22Rv1 (cell line): Measurements from ENCODE around the gene DTHD1.

Source experiments
- H3K27ac ChIP-seq: fragments of 450-650 bp; 2 replicates; pipeline ENCODE4 v1.5.1; 2017
- ZFX ChIP-seq: fragments of 450-650 bp; IDR thresholded peaks from 2 replicates; pipeline ENCODE4 v1.6.1; 2017; ENCODE audit warnings: antibody characterized with exemption, borderline replicate concordance
- TF ChIP-seq, protein P1 (sequence below): fragments of 450-650 bp; IDR thresholded peaks from 2 replicates; pipeline ENCODE4 v1.5.1; 2017; ENCODE audit warnings: mild to moderate bottlenecking

DTHD1 gene

DNA sequence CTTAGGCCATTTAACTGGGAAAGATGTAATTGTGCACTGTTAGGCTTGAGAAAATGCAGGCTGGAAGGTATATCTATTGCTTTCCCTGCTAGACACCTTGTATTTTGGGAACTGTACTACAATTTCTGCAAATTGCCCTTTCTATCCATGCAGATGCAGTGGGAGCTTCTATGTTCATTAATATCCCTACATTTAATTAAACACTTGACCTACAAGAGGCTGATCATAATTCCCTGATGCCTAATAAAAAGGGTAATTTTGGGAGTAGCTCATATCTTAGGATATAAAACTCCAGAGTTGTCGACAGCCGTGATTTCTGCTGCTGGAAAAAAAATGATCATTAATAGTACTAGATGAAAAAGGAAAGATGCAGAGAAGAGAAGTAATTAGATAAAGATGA lies 19.7 kb downstream of the DTHD1 start:
- TF ChIP-seq, protein P1, sequence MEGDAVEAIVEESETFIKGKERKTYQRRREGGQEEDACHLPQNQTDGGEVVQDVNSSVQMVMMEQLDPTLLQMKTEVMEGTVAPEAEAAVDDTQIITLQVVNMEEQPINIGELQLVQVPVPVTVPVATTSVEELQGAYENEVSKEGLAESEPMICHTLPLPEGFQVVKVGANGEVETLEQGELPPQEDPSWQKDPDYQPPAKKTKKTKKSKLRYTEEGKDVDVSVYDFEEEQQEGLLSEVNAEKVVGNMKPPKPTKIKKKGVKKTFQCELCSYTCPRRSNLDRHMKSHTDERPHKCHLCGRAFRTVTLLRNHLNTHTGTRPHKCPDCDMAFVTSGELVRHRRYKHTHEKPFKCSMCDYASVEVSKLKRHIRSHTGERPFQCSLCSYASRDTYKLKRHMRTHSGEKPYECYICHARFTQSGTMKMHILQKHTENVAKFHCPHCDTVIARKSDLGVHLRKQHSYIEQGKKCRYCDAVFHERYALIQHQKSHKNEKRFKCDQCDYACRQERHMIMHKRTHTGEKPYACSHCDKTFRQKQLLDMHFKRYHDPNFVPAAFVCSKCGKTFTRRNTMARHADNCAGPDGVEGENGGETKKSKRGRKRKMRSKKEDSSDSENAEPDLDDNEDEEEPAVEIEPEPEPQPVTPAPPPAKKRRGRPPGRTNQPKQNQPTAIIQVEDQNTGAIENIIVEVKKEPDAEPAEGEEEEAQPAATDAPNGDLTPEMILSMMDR, result no peak
- no peak for TF ChIP-seq ZFX

DNA sequence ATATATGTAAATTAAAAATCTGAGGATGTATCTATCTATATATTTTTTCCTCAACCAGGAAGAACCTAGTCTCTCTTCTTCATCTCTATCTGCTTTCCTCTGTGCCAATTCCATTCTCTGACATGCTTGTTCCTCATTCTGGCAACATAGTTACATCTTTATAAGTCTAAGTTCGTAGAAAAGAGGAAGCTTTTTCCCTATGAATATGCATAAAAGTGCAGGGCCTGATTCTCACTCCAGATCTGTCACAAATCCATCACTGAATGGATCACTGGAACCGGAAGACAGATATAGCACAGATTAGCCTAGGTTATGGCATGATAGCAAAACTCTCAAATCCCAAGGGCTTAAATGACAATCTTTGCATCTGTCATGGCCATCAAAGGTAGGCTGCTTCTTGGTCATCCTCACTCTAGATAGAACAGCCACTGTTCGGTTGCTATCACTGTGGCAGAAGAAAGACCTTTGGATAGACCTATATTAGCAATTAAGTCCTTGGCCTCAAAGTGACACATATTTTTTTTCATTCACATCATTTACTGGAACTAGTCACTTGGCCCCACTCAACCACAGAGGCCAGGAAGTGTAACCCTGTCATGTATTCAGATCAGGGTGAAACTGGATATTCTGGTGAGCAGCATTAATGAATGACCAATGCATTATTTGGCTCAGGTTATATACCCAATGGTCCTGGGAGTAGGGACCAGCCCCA lies 22.2 kb downstream of the DTHD1 start:
- no peak overlapping the region for H3K27ac ChIP-seq
- no peak for TF ChIP-seq ZFX
- TF ChIP-seq, protein P1, result no peak

More for the DNA sequence above, 19.7 kb downstream of the DTHD1 start:
- no peak overlapping the region for H3K27ac ChIP-seq

DNA sequence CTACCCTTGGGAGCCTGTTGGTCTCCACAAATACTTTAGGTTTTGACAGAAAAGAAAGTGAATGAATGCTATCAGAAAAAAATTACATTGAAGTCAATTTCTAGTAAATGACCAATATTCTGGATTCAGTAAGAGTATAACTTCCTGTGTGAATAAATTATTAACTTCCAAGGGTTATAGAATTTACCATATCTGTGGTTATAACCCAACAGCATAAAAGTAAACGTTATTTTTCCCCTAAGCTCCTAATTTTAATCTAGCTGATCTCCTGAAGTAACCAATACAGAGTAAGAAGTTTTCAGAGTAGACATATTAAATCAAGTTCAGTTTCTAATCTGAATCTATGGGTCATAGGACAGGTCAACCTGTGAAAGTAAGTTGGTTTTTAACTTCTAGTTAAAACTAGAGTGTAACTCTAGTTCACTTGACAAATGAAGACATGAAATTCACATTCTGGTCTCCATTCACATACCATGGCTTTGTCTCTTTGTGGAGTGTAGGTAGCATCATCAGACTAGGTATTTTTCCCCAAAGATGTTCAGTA lies 22.8 kb downstream of the DTHD1 start:
- no peak for TF ChIP-seq ZFX
- TF ChIP-seq, protein P1, result no peak
- no peak overlapping the region for H3K27ac ChIP-seq

DNA sequence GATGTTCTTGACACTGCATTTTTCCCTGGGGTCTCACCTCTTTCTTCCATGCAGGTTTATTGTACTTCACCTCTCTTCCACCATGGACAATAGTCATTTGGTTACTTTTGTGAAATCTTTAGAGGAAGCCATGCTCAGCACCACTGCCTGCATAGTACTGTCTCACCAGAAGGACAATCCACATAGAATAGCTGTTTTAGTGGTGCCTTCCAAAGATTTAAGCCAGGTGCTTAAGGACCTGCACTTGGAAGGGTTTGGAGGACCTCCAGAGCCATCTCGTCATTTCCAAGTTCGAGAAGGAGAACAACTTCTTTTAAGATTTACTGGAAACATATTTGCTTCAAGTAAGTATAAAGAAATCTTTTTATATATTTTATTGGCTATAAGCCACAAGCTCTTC lies 26.7 kb downstream of the DTHD1 start:
- TF ChIP-seq, protein P1, result no peak
- TF ChIP-seq ZFX, result no peak
- no peak overlapping the region for H3K27ac ChIP-seq

DNA sequence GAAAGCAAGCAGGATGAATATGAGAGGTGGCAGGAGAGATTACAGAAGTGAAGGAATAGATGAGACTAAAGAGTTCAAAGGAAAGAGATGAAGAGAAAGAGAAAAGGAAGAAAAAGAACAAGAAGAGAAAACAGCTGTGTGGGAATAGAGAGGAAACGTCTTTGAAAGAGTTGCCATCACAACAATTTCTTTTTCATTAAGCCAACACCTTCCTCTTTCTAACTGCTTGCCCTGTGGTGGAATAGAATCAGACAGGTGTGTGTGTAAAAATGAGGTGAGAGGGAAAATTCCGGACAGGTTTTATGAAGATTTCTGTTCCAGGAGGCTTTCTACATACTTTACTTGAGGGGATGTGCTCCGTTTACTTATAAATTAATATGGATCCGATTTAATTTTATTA lies 28.8 kb downstream of the DTHD1 start:
- H3K27ac ChIP-seq, result no peak overlapping the region
- TF ChIP-seq, protein P1, result no peak
- no peak for TF ChIP-seq ZFX

DNA sequence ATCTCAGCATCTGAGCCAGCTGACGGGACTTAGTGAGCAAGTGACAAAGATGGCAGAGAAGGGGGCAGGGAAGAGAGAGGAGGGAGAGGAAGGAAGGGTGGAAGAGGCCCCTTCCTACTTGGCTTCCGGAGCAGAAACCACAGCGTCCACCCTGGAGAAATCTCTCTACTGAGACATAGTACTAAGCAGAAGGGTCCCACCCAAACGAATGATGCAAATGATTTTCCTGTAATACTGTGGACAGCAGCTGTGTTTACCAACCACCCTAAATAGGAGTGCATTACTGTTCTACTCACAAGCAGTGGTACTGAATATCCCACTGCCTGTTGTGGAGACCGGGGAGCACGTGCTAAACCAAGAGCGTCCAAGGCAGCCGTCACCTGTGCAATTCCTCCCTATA lies 29.4 kb downstream of the DTHD1 start:
- H3K27ac ChIP-seq, result no peak overlapping the region
- no peak for TF ChIP-seq ZFX
- TF ChIP-seq, protein P1, result no peak

DNA sequence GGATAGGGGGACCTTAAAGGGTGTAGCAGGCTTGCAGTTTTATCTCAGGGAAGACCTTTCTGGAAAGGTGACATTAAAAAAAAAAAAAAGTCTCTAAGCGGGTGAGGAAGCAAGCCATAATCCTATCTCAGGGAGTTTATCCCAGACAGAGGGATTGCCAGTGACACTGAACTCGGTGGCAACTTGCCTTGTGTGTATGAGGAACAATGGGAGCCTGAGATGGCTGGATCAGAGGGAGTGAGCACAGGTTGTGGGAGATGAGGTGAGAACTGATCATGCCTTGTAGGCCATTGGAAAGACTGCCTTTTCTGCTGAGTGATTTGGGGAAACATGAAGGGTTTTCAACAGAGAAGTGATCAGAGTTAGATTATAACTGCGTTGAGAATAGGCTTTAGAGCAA lies 31.1 kb downstream of the DTHD1 start:
- TF ChIP-seq ZFX, result no peak
- TF ChIP-seq, protein P1, result no peak
- H3K27ac ChIP-seq, result no peak overlapping the region
